GM12801 (cell line): ENCODE measurements around the gene GPM6B.

Experiments used
- CTCF ChIP-seq: IDR thresholded peaks from one replicate; pipeline ENCODE4 v1.5.1; 2011; ENCODE audit warnings: control low read depth; ENCODE audit not compliant: insufficient read length; ENCODE audit errors: extremely low read depth

Gene GPM6B

DNA sequence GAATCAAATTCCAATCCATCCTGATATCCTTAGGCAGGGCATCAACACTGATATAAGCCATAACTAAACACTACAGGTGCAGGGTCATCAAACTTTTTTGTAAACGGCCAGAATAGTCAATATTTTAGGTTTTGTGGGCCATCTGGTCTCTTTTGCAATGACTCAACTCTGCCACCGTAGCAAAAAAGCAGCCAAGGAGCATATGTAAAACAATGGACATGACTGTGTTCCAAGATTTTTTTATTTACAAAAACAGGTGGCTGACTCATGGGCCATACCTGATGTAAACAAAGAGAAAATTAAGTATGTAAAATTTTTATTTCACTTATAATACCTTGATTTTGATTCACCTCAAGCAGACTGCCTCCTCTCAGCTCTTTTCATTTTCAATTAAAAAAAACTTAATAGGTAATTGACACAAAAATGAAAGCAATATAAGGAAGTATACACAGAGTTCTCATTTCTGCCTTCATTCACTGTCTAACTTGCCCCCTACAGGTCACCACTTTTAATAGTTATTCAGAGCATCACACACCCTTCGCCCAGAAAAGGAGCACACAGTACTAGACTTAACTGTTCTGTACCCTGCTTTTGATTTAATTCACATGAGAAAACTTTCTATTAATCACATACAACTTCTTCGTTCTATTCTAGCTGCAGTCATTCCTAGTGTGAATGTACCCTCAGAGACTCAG lies 35.3 kb upstream of the GPM6B start:
- TF ChIP-seq CTCF, result no peak

- no peak for TF ChIP-seq CTCF
Measured at GRCh38 chrX:13845721-13846378, 29.0 kb upstream of the GPM6B start.

DNA sequence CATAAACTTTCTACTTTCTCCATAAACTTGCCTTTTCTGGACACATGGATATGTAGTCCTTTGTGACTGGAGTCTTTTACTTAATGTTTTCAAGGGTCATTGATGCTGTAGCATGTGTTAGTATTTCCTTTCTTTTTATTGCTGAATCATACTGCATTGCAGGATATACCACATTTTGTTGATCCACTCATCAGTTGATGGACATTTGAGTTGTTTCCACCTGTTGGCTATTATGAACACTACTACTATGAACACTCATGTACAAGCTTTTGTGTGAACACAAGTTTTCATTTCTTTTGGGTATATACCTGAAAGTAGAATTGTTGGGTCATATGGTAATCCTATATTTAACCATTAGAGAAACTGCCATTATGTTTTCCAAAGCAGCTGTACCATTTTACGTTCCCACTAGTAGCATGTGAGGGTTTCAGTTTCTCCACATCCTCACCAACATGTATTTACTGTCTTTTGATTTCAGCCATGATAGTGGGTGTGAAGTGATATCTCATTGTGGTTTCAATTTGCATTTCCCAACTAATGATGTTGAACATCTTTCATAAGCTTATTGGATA lies 26.3 kb upstream of the GPM6B start:
- no peak for TF ChIP-seq CTCF

DNA sequence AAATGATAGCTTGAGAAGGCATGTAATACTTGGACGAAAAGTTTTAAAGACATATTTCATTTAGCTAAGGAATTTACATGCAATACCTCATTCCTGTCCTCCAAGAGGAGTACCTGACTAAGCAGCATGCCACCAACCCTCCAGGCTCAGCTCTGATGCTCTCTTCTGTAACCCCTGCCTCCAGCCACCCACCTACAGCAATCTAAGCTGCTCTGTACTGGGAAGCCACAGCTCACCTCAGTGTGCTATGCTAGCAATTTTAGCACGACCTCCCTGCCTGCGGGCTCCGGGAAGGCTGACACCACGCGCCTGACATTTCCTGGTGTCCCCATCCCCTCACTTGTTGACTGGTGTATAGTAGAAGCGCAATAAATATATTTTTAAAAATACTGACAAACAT lies 23.2 kb upstream of the GPM6B start:
- TF ChIP-seq CTCF, result no peak

- TF ChIP-seq CTCF, result no peak
Measured at GRCh38 chrX:13837290-13837745, 20.4 kb upstream of the GPM6B start.

DNA sequence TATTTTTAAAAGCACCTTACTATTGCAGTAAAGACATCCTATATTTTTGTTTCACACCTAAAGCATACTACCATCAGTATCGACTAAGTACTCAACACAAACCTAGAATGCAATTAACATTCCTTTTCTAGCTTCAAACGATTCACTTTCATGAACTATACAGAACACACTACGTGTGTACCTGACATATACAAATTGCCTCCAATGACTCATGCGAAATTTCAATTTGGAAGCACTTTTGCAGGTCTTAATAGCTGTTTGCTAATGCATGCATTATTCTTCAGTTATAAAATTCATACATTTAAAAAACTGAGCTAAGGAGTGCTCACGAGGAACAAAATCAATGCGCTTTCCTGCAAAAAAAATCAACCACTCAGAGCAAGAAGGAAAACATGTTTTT lies 19.7 kb upstream of the GPM6B start:
- no peak for TF ChIP-seq CTCF

- TF ChIP-seq CTCF, result no peak
Measured at GRCh38 chrX:13835825-13836224, 18.9 kb upstream of the GPM6B start.
